ENCODE data around the gene NDUFC2.

NDUFC2 gene

DNA sequence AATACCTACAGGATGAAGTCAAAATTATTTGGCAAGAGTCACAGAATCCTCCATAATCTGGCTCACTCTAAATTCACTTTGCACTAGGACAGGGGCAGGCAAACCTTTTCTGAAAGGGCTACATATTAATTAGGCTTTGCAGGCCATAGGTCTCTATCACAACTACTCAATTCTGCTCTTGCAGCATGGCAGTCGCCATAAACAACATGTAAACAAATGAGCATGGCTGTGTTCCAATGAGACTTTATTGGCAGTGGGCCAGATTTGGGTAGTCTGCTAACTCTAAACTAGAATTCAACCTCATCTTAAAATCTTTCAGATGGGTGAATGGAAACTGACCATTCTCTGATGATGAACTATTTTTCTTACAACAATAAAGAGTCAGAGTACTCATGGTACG lies 10.2 kb downstream of the NDUFC2 start:
- no peak overlapping the region for H3K4me3 ChIP-seq (ENCODE audit: low read depth, low read length)
- TF ChIP-seq, protein P1, sequence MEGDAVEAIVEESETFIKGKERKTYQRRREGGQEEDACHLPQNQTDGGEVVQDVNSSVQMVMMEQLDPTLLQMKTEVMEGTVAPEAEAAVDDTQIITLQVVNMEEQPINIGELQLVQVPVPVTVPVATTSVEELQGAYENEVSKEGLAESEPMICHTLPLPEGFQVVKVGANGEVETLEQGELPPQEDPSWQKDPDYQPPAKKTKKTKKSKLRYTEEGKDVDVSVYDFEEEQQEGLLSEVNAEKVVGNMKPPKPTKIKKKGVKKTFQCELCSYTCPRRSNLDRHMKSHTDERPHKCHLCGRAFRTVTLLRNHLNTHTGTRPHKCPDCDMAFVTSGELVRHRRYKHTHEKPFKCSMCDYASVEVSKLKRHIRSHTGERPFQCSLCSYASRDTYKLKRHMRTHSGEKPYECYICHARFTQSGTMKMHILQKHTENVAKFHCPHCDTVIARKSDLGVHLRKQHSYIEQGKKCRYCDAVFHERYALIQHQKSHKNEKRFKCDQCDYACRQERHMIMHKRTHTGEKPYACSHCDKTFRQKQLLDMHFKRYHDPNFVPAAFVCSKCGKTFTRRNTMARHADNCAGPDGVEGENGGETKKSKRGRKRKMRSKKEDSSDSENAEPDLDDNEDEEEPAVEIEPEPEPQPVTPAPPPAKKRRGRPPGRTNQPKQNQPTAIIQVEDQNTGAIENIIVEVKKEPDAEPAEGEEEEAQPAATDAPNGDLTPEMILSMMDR (IDR thresholded peaks at IDR 0.05; ENCODE audit: borderline replicate concordance, insufficient read depth, low read depth, low read length) = no peak

DNA sequence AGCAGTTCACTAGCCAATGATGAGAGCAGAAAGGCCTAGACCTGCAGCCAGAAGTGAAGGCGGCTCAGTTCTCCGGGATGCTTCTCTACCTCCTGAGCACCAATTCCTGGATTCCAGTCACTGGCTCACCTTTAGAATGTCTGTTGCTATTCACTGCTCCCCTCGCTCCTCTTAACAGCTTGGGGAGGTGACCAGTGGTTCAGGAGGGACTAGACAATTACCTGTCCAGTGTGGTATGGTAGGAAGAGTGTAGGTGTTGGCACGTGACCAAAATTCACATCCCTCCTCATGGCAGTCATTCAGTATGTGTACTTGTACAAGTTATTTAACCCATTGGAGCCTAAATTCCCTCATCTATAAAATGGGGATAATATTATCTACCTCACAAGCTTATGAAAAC lies 12.0 kb downstream of the NDUFC2 start:
- TF ChIP-seq, protein P1 (IDR thresholded peaks at IDR 0.05; ENCODE audit: borderline replicate concordance, insufficient read depth, low read depth, low read length) = no peak
- no peak overlapping the region for H3K4me3 ChIP-seq (ENCODE audit: low read depth, low read length)

DNA sequence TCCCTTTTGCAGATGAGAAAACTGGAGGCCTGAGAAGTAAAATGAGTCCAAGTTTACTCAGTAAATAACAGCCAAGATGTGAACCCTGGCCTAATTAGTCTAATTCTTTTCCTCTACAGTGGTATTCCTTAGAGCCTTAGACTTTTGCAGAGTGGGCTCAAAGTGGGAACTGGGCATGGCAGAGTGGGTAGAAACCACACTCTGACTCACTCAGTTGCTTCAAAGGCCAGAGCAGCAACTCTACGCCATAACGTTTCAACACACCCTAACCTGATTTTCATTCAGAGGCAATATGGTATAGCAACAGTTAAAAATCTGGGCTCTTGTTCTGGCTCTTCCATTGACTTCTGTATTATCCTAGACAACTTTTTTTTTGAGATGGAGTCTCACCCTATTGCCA lies 13.2 kb downstream of the NDUFC2 start:
- TF ChIP-seq, protein P1 (IDR thresholded peaks at IDR 0.05; ENCODE audit: borderline replicate concordance, insufficient read depth, low read depth, low read length) = no peak
- H3K4me3 ChIP-seq (ENCODE audit: low read depth, low read length) = no peak overlapping the region

DNA sequence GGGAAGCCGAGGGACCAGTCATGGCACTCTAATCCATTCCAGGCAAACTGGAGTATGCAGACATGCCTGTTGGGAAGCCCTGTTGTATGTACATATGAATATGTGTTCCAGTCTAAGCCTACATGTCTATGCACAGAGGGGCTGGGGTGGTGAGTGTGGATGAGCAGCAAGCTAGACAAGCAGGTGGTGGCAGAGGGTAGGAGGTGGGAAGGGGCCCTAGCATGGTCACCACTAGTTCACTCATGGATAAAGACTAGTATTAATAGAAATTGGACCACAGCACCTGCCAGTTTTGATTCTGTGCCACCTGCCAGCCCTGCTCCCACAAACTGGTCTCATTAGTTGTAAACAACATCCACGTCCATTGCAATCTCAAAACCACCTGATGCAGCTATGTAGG lies 14.5 kb downstream of the NDUFC2 start:
- no peak overlapping the region for H3K4me3 ChIP-seq (ENCODE audit: low read depth, low read length)
- TF ChIP-seq, protein P1 (IDR thresholded peaks at IDR 0.05; ENCODE audit: borderline replicate concordance, insufficient read depth, low read depth, low read length) = no peak

DNA sequence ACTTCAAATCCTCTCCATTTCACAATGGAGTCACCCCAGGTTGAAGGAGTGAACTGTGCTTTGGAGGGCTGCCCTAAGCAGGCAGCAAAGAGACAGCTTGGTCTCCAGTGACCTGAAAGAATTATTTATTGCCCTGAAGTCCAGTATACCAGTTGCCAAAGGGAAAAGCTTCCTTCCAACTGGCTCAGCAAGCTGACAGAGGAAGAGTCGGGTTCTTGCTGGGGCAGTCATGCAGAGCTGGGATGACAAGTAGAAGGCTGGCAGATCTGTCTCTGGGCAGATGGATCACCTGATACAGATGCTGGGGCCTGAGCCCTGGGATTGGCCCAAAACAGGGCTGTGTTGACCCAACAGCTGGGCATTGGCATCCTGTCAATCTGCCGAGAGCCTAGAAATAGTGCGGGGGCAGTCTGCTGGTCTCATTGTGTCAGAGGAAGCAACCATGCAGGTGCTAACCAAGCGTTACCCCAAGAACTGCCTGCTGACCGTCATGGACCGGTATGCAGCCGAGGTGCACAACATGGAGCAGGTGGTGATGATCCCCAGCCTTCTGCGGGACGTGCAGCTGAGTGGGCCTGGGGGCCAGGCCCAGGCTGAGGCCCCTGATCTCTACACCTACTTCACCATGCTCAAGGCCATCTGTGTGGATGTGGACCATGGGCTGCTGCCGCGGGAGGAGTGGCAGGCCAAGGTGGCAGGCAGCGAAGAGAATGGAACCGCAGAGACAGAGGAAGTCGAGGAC lies 16.1 kb downstream of the NDUFC2 start, which contains the start of gene THRSP:
THRSP (plus strand) TSS at position 422 of the 742 bp plus-strand sequence; CDS start at position 443, 21 bp downstream.
- TF ChIP-seq, protein P1 (IDR thresholded peaks at IDR 0.05; ENCODE audit: borderline replicate concordance, insufficient read depth, low read depth, low read length) = no peak
- no peak within 1 kb of the TSS for H3K4me3 ChIP-seq (ENCODE audit: low read depth, low read length)

DNA sequence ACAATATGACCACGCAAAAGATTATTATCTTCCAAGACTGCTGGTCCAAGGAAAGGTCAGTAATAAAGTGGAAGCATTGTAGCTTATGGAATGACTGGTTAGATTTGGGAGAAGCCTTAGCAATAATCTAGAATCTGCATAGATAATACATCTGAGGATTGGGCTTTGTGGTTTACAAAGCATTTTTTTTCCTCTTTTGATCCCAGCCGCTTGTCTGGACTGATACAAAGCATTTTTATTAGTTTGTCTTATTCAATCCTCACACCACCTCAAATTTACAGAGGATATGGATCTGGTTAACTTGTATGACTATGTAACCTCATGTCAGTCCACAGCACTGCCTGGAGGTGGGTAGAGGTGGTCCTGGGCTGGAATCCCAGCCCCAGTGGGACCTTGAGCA lies 17.0 kb downstream of the NDUFC2 start:
- TF ChIP-seq, protein P1 (IDR thresholded peaks at IDR 0.05; ENCODE audit: borderline replicate concordance, insufficient read depth, low read depth, low read length) = no peak

DNA sequence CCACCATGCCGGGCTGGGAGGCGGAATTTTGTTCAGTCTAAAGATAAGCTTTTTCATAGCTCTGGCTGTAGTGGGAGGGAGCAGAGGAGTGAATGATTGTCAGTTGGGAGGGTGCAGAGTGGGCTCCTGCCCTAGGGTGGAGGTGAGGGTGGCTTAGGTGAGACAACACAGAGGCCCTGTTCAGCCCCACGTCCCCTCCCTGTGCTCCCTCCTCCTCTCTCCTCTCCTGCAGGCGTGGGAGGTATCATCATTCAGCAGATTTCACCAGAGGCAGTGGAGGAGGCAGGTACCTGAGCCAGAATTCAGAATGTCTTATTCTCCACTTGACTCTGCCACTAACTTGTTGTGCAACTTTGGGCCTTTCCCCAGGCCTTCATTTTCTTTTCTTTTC lies 17.7 kb downstream of the NDUFC2 start:
- no peak overlapping the region for H3K4me3 ChIP-seq (ENCODE audit: low read depth, low read length)

More for the DNA sequence above, 17.0 kb downstream of the NDUFC2 start:
- no peak overlapping the region for H3K4me3 ChIP-seq (ENCODE audit: low read depth, low read length)

More for the DNA sequence above, 17.7 kb downstream of the NDUFC2 start:
- TF ChIP-seq, protein P1 (IDR thresholded peaks at IDR 0.05; ENCODE audit: borderline replicate concordance, insufficient read depth, low read depth, low read length) = no peak

All from GM12875 (cell line).